Suprapubic skin (tissue), 4 donors: ENCODE data around the gene NUFIP1. TPM values are rescaled to one million over a fixed set of nuclear protein-coding genes. Genes with fewer than 3 reads are reported as not detected.
"Not testable (repeated sequence)": the region's sequence is repeated elsewhere in the genome, so short reads cannot be mapped to it uniquely, and the experiment has no call there.

Experiments
- DNase-seq, 2 donors: peaks; one replicate each; pipeline ENCODE4 v3.0.0-alpha.2; 2019; ENCODE audit warnings: low spot score in 2 of 2
- H3K27ac ChIP-seq: fragments of 200-600 bp; sonication (generic); one replicate; pipeline ENCODE4 v1.5.1; 2019
- H3K27me3 ChIP-seq: fragments of 200-600 bp; sonication (generic); one replicate; pipeline ENCODE4 v1.5.1; 2019
- H3K36me3 ChIP-seq: fragments of 200-600 bp; sonication (generic); one replicate; pipeline ENCODE4 v1.5.1; 2019
- H3K4me1 ChIP-seq: fragments of 200-600 bp; sonication (generic); one replicate; pipeline ENCODE4 v1.5.1; 2019
- H3K4me3 ChIP-seq: fragments of 200-600 bp; sonication (generic); one replicate; pipeline ENCODE4 v1.5.1; 2019; ENCODE audit warnings: mild to moderate bottlenecking
- H3K9me3 ChIP-seq: fragments of 200-600 bp; sonication (generic); one replicate; pipeline ENCODE4 v1.5.1; 2019
- EP300 ChIP-seq: sonication (generic); formaldehyde crosslinking; IDR thresholded peaks from one replicate; pipeline ENCODE4 v1.6.1; 2017; ENCODE audit warnings: antibody characterized with exemption
- POLR2A ChIP-seq, 2 donors: fragments of 450-650 bp; IDR thresholded peaks; one replicate each; pipeline ENCODE4 v1.6.1; 2017; ENCODE audit warnings: antibody characterized with exemption in 2 of 2, mild to moderate bottlenecking in 2 of 2, moderate library complexity in 2 of 2
- POLR2AphosphoS5 ChIP-seq, 3 donors: sonication (generic); formaldehyde crosslinking; IDR thresholded peaks; one replicate each; pipeline ENCODE4 v1.6.1; 2017; ENCODE audit warnings: antibody characterized with exemption in 3 of 3
- WGBS: methylation state at CpG from one replicate; pipeline ENCODE4 v1.1.5; 2018; 5-methylcytosine and 5-hydroxymethylcytosine counted together
- total RNA-seq, 4 donors: library from RNA; depleted of rRNA; stranded (reverse); fragments of >200 nt; gene quantifications; one replicate each; pipeline ENCODE4 v1.1.0, GENCODE V29; 2016
- TF ChIP-seq, protein P1 (sequence below), 2 donors: fragments of 200-600 bp in 1 of 2; fragments of 450-650 bp in 1 of 2; sonication (generic) in 1 of 2; IDR thresholded peaks; one replicate each; pipeline ENCODE4 v1.5.1; 2016 to 2019; ENCODE audit warnings: antibody characterized with exemption in 2 of 2, mild to moderate bottlenecking in 1 of 2, moderate library complexity in 1 of 2

NUFIP1 gene
- total RNA-seq, 4 donors from 2014 or later: 3.2 to 5.0 (median 4.2) TPM

DNA sequence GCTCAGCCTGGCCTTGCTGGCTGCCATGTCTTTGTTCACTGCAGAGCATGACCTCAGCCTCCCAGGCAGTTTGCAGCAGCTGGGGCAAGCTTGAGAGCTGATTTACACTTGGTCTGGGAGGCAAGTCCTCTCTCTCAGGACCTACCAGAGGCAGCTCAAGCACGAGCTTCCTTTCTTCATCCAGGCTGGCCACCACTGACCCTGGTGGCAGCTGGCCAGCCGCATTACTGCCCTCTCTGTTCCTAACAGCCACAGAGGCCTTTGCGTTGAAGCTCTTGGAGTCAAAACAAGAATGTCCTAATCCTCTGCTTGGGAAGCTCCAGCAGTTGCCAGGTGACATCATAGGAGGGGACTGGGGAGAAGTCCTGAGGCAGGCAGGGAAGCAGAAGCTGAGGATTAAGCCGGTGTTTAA is 85.7 kb downstream of the NUFIP1 start:
- WGBS: 53% methylated on average over 2 of the region's 4 CpGs
- H3K4me1 ChIP-seq: peaks cover 29% of the 10 kb centered on the region

DNA sequence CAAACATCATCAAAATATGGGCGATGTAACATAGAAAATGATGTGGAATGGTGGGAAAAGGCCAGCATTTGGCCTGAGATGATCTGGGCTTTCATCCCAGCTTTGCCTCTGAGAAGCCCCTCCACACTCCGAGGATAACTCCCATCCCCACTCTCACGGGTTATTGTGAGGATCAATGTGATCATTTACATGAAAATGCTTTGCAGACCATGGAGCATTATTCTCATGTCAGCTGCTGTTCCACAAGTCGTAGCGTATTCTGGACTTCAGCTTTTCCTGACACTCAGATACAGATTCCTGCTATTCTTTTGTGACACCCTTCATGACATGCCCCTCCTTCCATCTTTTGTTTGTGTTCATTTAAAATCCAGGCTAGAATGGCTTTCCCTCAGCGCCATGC is 86.5 kb downstream of the NUFIP1 start:
- WGBS: 93% methylated on average over 6 of the region's 6 CpGs
- TF ChIP-seq POLR2A (IDR thresholded peaks at IDR 0.05) (no peak), POLR2AphosphoS5 (IDR thresholded peaks at IDR 0.05) (no peak), EP300 (no peak)
- TF ChIP-seq, protein P1, sequence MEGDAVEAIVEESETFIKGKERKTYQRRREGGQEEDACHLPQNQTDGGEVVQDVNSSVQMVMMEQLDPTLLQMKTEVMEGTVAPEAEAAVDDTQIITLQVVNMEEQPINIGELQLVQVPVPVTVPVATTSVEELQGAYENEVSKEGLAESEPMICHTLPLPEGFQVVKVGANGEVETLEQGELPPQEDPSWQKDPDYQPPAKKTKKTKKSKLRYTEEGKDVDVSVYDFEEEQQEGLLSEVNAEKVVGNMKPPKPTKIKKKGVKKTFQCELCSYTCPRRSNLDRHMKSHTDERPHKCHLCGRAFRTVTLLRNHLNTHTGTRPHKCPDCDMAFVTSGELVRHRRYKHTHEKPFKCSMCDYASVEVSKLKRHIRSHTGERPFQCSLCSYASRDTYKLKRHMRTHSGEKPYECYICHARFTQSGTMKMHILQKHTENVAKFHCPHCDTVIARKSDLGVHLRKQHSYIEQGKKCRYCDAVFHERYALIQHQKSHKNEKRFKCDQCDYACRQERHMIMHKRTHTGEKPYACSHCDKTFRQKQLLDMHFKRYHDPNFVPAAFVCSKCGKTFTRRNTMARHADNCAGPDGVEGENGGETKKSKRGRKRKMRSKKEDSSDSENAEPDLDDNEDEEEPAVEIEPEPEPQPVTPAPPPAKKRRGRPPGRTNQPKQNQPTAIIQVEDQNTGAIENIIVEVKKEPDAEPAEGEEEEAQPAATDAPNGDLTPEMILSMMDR (IDR thresholded peaks at IDR 0.05): no peak
- peak overlapping the region; percentile 85 for H3K27ac ChIP-seq
- H3K36me3 ChIP-seq: no peaks in the 10 kb centered on the region
- no peaks in the 10 kb centered on the region for H3K27me3 ChIP-seq
- no peak for DNase-seq
- no peaks in the 10 kb centered on the region for H3K9me3 ChIP-seq
- H3K4me3 ChIP-seq: no peak overlapping the region
- H3K4me1 ChIP-seq: peaks cover 29% of the 10 kb centered on the region

More for the DNA sequence above, 85.7 kb downstream of the NUFIP1 start:
- no peaks in the 10 kb centered on the region for H3K27me3 ChIP-seq
- H3K4me3 ChIP-seq: no peak overlapping the region
- DNase-seq: peak; percentile 83 to 91
- H3K9me3 ChIP-seq: no peaks in the 10 kb centered on the region
- no peaks in the 10 kb centered on the region for H3K36me3 ChIP-seq
- TF ChIP-seq EP300 (peak; percentile 55), POLR2AphosphoS5 (IDR thresholded peaks at IDR 0.05) (peak in 2 of 3 donors; percentile 54 to 59)
- TF ChIP-seq, protein P1 (IDR thresholded peaks at IDR 0.05): no peak
- H3K27ac ChIP-seq: peak overlapping the region; percentile 85

DNA sequence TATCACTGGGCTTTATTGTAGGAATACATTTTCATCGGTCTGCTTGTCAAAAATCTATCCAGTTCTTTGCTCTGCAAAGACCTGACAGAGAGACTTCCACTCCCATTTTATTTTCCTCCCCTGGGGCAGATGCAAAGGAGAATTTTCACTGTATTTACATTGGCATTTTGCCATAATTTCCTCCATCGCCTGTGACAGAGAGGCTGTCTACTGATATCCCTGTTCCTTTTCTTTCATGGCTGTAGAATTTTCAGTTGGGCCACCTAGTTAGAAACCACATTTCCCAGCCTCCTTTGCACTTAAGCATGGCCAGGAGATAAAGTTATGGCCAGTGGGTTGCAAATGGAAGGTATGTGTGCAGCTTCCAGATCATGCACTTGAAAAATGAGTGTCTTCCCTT is 89.3 kb downstream of the NUFIP1 start:
- Histone ChIP-seq H3K4me3 (no peak overlapping the region), H3K9me3 (no peaks in the 10 kb centered on the region), H3K27ac (no peak overlapping the region), H3K4me1 (peaks cover 15% of the 10 kb centered on the region), H3K27me3 (no peaks in the 10 kb centered on the region), H3K36me3 (no peaks in the 10 kb centered on the region)
- no peak for TF ChIP-seq POLR2AphosphoS5 (IDR thresholded peaks at IDR 0.05)
- TF ChIP-seq, protein P1 (IDR thresholded peaks at IDR 0.05): no peak
- 58% methylated on average over 2 of the region's 2 CpGs for WGBS
- DNase-seq: no peak

DNA sequence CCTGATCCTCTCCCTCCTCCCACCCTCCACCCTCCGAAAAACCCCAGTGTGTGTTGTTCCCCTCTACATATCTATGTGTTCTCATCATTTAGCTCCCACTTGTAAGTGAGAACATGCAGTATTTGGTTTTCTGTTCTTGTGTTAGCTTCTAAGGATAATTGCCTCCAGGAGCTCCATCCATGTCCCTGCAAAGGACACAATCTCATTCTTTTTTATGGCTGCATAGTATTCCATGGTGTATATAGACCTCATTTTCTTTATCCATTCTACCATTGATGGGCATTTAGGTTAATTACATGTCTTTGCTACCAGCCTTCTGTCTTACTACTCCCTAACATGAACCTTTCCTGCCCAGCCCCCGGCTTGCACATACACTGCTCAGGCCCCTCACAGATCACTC is 91.0 kb downstream of the NUFIP1 start:
- H3K9me3 ChIP-seq, DNase-seq, H3K27ac ChIP-seq, H3K36me3 ChIP-seq, H3K27me3 ChIP-seq, H3K4me1 ChIP-seq, H3K4me3 ChIP-seq: not testable (repeated sequence)
- 96% methylated on average over 2 of the region's 2 CpGs for WGBS

DNA sequence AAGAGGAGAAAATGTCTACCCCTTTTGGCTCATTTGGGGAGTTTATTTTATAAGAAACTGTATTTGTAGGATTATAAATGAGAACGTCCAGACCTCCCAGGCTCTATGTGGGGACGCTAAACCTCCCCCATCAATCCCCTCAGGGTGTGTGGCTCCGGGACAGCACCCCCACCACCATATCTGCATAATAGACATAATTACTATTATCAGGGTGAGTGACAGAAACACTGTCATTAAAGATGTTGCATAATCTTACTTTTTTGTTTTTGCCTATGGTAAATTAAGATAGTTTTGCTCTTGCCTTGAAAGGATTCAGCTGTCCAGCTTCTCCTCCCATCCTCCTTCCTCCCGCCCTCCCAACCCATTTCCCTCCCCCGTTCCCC is 93.3 kb downstream of the NUFIP1 start:
- H3K4me3 ChIP-seq: no peak overlapping the region
- 76% methylated on average over 5 of the region's 5 CpGs for WGBS
- no peak for DNase-seq
- TF ChIP-seq EP300 (no peak), POLR2AphosphoS5 (IDR thresholded peaks at IDR 0.05) (no peak), POLR2A (IDR thresholded peaks at IDR 0.05) (no peak)
- TF ChIP-seq, protein P1 (IDR thresholded peaks at IDR 0.05): no peak
- no peaks in the 10 kb centered on the region for H3K4me1 ChIP-seq
- H3K36me3 ChIP-seq: no peaks in the 10 kb centered on the region
- H3K9me3 ChIP-seq: no peaks in the 10 kb centered on the region
- H3K27ac ChIP-seq: no peak overlapping the region
- no peaks in the 10 kb centered on the region for H3K27me3 ChIP-seq

DNA sequence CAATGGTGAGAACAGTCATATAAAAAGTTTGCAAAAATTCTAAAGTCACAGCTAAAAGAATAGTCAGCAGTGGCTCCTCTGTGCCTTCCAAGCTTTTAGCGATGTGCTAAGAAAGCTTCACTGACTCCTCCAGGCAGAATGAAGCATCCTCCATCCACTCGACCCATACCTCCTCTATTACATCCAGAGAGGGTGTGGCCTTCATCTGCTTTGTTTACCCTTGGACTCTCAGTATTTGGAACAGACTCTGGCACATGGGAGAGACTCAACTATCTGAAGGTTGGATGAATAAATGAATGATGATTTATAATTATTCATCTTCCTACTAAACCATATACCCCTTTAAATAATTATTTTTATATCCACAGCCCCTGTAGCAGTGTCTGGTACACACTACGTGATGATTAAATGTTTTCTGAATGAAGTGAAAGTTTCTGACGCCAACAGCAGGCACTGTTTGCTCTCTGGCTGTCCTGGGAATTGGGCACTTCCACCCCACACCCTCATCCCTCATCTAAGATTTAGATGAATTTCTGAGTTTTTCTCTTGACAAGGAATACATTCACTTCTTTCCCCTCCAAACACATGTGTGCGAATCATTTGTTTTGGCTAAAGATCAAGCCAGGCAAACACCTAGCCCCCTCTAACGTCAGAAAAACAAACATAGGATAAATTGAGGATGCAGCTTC is 93.9 kb downstream of the NUFIP1 start:
- TF ChIP-seq, protein P1 (IDR thresholded peaks at IDR 0.05): no peak
- no peak for TF ChIP-seq POLR2AphosphoS5 (IDR thresholded peaks at IDR 0.05)
- no peak for TF ChIP-seq POLR2A (IDR thresholded peaks at IDR 0.05)
- no peak for TF ChIP-seq EP300
- DNase-seq: no peak
- 48% methylated on average over 6 of the region's 6 CpGs for WGBS
- no peak overlapping the region for H3K4me3 ChIP-seq
- H3K27ac ChIP-seq: no peak overlapping the region
- no peaks in the 10 kb centered on the region for H3K4me1 ChIP-seq
- H3K36me3 ChIP-seq: no peaks in the 10 kb centered on the region
- H3K9me3 ChIP-seq: no peaks in the 10 kb centered on the region
- H3K27me3 ChIP-seq: no peaks in the 10 kb centered on the region
